ENCODE data around the gene AXL.

AXL gene

DNA sequence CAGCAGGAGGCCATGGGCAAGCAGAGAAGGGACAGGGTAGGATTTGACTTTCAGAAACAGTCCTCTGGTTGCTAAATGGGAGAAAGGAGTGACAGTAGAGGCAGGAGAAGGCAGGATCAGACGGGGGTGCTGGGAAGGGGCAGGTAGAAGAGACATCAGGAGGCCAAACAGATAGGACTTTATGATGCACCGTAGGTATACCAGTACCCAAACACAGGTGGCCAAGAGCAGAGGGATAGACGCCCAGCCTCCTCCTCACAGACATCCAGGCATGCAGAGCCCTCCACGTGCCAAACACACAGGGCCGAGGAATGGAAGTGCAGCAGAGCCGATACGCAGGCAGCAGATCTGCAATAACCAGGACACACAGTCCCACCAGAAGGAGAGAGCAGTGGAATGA lies 1.3 kb upstream of the AXL start:
- no peak for DNase-seq (ENCODE audit: low read depth)
- TF ChIP-seq, protein P1, sequence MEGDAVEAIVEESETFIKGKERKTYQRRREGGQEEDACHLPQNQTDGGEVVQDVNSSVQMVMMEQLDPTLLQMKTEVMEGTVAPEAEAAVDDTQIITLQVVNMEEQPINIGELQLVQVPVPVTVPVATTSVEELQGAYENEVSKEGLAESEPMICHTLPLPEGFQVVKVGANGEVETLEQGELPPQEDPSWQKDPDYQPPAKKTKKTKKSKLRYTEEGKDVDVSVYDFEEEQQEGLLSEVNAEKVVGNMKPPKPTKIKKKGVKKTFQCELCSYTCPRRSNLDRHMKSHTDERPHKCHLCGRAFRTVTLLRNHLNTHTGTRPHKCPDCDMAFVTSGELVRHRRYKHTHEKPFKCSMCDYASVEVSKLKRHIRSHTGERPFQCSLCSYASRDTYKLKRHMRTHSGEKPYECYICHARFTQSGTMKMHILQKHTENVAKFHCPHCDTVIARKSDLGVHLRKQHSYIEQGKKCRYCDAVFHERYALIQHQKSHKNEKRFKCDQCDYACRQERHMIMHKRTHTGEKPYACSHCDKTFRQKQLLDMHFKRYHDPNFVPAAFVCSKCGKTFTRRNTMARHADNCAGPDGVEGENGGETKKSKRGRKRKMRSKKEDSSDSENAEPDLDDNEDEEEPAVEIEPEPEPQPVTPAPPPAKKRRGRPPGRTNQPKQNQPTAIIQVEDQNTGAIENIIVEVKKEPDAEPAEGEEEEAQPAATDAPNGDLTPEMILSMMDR (IDR thresholded peaks at IDR 0.05; ENCODE audit: insufficient read depth, low read depth, low read length, missing control alignments): no peak
- H3K4me3 ChIP-seq (ENCODE audit: low read depth, low read length): no peak overlapping the region

DNA sequence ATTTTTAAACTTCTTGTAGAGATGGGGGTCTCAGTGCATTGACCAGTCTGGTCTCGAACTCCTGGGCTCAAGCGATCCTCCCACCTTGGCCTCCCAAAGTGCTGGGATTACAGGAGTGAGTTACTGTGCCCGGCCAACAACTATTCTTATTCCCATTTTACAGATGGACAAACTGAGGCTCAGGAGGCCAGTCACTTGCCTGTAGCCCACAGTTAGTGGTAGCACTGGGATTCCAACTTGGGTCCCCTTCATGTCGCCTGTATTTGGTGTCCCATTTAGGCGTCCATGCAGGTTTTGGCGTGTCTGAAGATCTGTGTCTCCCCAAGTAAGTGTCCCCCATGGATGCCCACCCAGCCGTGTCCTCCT lies 791 bp upstream of the AXL start:
- H3K4me3 ChIP-seq (ENCODE audit: low read depth, low read length): no peak overlapping the region
- TF ChIP-seq, protein P1 (IDR thresholded peaks at IDR 0.05; ENCODE audit: insufficient read depth, low read depth, low read length, missing control alignments): no peak
- no peak for DNase-seq (ENCODE audit: low read depth)

DNA sequence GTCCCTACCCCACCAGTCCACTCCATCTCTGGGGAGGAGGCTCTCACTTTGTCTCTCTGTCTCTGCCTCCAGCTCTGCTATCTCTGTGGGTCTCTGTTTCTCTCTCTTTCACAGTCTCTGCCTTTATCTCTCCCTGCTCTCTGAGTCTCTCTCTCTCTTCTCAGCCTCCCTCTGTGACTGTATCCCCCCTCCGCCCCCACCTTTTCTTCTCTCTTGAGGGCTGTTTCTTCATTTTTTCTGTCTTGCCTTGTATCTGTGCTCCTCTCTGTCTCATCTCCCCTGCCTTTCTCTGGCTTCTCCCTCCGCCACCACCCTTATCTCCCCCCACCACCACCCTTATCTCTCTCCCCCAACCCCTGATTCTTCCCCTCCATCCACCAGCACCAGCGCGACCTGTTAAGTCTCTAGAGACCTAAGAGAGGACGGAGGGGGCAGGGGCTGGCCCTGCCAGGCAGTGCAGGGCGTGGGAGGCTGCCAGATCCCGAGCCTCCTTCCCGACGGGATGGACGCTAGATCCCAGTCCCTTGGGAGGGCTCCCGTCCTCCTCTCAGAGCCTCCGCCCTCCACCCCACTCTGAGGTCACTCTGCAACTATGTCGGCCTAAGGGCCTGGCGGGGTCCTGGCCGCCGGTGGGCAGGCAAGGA lies 1.0 kb downstream of the AXL start:
- no peak for DNase-seq (ENCODE audit: low read depth)
- no peak overlapping the region for H3K4me3 ChIP-seq (ENCODE audit: low read depth, low read length)
- TF ChIP-seq, protein P1 (IDR thresholded peaks at IDR 0.05; ENCODE audit: insufficient read depth, low read depth, low read length, missing control alignments): no peak

DNA sequence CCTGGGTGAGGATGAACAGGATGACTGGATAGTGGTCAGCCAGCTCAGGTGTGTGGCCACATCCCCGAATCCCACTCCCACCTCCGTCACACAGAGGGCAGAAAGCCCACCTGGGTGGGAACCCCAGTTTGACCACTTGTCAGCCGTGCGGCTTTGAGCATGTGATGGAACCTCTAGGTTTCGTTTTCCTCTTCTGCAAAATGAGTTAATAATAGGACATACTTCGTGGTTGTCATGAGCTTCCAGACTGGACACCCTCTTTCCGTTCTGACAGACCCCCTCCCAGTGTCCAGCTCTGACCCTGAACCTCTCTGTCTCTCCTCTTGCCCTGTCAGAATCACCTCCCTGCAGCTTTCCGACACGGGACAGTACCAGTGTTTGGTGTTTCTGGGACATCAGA lies 1.8 kb downstream of the AXL start:
- TF ChIP-seq, protein P1 (IDR thresholded peaks at IDR 0.05; ENCODE audit: insufficient read depth, low read depth, low read length, missing control alignments): no peak
- H3K4me3 ChIP-seq (ENCODE audit: low read depth, low read length): no peak overlapping the region
- no peak for DNase-seq (ENCODE audit: low read depth)

DNA sequence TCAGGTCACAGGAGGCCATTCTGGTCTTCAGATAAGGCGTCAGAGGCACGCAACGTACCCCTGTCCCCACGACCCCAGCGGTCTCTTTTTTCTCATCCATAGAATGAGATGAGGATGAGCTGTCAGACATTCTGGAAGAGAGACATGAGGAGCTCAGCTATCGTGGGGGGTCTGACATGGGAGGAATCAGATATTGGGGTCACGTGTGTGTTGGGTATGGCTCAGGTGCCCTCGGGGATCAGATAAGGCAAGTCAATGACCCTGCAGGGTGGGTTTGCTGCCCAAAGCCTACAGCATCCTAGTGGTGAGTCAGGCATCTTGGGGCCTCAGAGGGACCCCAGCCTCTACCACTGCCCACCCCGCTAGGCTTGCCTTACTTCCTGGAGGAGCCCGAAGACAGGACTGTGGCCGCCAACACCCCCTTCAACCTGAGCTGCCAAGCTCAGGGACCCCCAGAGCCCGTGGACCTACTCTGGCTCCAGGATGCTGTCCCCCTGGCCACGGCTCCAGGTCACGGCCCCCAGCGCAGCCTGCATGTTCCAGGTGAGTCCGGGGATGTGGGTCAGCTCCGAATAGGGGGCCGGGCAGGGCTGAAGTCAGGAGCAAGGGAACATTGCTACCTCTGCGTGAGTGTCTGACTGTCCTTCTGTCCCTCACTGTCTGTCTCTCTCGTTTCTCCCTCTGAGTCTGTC lies 2.6 kb downstream of the AXL start:
- H3K4me3 ChIP-seq (ENCODE audit: low read depth, low read length): no peak overlapping the region
- DNase-seq (ENCODE audit: low read depth): no peak
- TF ChIP-seq, protein P1 (IDR thresholded peaks at IDR 0.05; ENCODE audit: insufficient read depth, low read depth, low read length, missing control alignments): no peak

DNA sequence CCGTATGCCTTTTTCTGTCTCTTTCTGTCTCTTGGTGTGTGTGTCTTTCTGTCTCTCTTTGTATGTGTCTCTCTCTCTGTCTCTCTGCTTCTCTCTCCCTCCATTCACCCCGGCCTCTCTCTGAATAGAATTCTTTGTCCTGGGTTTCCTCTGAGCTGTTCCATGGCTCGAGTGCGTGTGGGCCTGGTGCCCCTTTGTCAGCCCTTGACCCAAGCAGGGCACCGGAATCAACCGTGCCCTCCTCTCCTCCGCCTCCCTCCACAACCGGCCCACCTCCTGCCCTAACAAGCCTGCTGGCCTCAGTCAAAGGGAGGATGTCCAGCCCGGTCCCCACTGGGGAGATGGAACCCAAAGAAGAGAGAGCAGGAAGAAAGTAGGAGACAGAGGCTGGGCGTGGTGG lies 3.2 kb downstream of the AXL start:
- TF ChIP-seq, protein P1 (IDR thresholded peaks at IDR 0.05; ENCODE audit: insufficient read depth, low read depth, low read length, missing control alignments): no peak
- DNase-seq (ENCODE audit: low read depth): no peak
- H3K4me3 ChIP-seq (ENCODE audit: low read depth, low read length): no peak overlapping the region
